WI38 (cell line): ENCODE measurements around the gene EHBP1.

ENCODE experiments used
- H3K4me3 ChIP-seq: 2 replicates; pipeline ENCODE4 v1.5.1; 2011; ENCODE audit warnings: low read depth, mild to moderate bottlenecking, control low read depth, low read length
- CTCF ChIP-seq: IDR thresholded peaks from 2 replicates; pipeline ENCODE4 v1.5.1; 2012; ENCODE audit warnings: low read depth, mild to moderate bottlenecking, control low read depth, low read length

EHBP1 gene

GRCh38 chr2:63057249-63058143 is 352.0 kb downstream of the EHBP1 start:
- no peak for TF ChIP-seq CTCF
- no peak overlapping the region for H3K4me3 ChIP-seq

- H3K4me3 ChIP-seq, result no peak overlapping the region
- no peak for TF ChIP-seq CTCF
Measured at GRCh38 chr2:63058144-63058920, 352.8 kb downstream of the EHBP1 start.

- no peak overlapping the region for H3K4me3 ChIP-seq
Measured at GRCh38 chr2:63058921-63059792, 353.6 kb downstream of the EHBP1 start.

GRCh38 chr2:63059793-63060471 is 354.4 kb downstream of the EHBP1 start:
- TF ChIP-seq CTCF, result no peak
- no peak overlapping the region for H3K4me3 ChIP-seq

More at GRCh38 chr2:63058921-63059792, 353.6 kb downstream of the EHBP1 start:
- TF ChIP-seq CTCF, result no peak

GRCh38 chr2:63060472-63060991 is 355.0 kb downstream of the EHBP1 start:
- TF ChIP-seq CTCF, result no peak
- H3K4me3 ChIP-seq, result no peak overlapping the region

- no peak for TF ChIP-seq CTCF
- no peak overlapping the region for H3K4me3 ChIP-seq
Measured at GRCh38 chr2:63064197-63064596, 358.7 kb downstream of the EHBP1 start.
